ENCODE data around the gene LTBP1. TPM values are rescaled to one million over a fixed set of nuclear protein-coding genes. Genes with fewer than 3 reads are reported as not detected.

LTBP1 gene
- total RNA-seq, 4 donors from 2014 or later = 15.8 to 56.7 (median 28.3) TPM

DNA sequence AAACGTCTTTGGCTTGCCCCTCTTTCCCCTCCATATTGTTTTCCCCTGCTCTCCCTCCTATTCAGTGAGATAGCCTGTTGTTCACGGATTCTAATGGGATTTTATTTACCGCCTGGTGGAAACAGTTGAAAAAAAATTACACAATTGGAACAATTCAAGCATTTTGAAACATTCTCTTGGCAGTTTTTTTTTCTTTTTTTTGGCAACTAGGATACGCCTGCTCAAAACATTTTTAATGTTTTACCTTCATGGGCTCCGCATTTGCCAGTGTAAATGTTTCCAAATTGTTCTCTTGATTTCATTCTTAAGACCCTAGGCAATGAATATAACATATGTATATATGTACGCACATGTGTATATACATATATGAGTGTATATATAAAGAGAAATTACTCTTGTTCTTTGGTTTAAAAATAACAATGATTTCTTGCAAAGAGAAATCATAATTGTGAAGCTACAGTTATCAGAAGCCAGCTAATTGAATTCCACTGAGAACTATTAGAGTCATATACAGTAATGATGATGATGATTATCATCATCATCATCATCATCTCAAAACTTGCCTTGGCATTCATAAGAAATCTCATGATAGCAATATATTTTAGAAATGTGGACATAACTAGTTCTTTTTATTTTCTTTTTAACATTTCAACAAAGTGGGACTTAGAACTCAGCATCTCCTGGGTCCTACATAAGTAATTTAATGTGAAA is 146.7 kb downstream of the LTBP1 start:
- DNase-seq = no peak
- no peak for TF ChIP-seq POLR2A (IDR thresholded peaks at IDR 0.05)
- no peak for TF ChIP-seq EP300 (IDR thresholded peaks at IDR 0.05; ENCODE audit: low read depth)
- TF ChIP-seq POLR2AphosphoS5 (IDR thresholded peaks at IDR 0.05) = no peak
- TF ChIP-seq, protein P1, sequence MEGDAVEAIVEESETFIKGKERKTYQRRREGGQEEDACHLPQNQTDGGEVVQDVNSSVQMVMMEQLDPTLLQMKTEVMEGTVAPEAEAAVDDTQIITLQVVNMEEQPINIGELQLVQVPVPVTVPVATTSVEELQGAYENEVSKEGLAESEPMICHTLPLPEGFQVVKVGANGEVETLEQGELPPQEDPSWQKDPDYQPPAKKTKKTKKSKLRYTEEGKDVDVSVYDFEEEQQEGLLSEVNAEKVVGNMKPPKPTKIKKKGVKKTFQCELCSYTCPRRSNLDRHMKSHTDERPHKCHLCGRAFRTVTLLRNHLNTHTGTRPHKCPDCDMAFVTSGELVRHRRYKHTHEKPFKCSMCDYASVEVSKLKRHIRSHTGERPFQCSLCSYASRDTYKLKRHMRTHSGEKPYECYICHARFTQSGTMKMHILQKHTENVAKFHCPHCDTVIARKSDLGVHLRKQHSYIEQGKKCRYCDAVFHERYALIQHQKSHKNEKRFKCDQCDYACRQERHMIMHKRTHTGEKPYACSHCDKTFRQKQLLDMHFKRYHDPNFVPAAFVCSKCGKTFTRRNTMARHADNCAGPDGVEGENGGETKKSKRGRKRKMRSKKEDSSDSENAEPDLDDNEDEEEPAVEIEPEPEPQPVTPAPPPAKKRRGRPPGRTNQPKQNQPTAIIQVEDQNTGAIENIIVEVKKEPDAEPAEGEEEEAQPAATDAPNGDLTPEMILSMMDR (IDR thresholded peaks at IDR 0.05) = no peak
- Histone ChIP-seq H3K9me3 (peaks cover 0 to 4% of the 10 kb centered on the region in 2 donors), H3K36me3 (no peaks in the 10 kb centered on the region), H3K27me3 (no peaks in the 10 kb centered on the region), H3K27ac (no peak overlapping the region), H3K4me1 (no peaks in the 10 kb centered on the region), H3K4me3 (no peak overlapping the region)
- intact Hi-C loops (cut with DNase I; ENCODE audit: low total_unique reads) (no loop called here), in situ Hi-C loops (cut with MboI; ENCODE audit: low pct_ligation_motif_present in 1 of 4, low pct_unique_long_range_greater_than_20kb in 1 of 4, low sequenced_read_pairs in 3 of 4) (no loop called here)
- 85 to 88% methylated on average over 6 of the region's 6 CpGs for WGBS, 2 donors (ENCODE audit: low coverage in 1 of 2)

DNA sequence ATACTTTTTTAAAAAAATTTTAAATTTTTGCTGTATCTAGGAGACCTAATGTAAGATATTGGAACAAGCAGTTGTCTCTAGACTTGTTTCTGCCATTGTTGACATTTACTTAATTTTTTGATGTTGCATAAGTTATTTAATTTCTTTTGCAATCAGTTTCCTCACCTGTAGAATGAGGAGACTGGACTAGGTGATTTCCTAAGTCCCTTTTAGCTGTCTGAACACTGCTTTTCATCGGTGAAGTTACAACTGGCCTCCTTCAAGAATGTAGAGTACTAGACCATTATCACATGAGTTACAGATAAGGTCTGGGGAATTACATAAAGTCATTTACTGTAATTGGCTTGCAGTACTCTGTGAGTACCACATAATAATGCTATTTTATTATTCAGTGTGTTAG is 147.6 kb downstream of the LTBP1 start:
- Histone ChIP-seq H3K27ac (no peak overlapping the region), H3K4me1 (no peaks in the 10 kb centered on the region), H3K9me3 (peaks cover 0 to 4% of the 10 kb centered on the region in 2 donors), H3K36me3 (no peaks in the 10 kb centered on the region), H3K4me3 (no peak overlapping the region), H3K27me3 (no peaks in the 10 kb centered on the region)
- TF ChIP-seq POLR2AphosphoS5 (IDR thresholded peaks at IDR 0.05) (no peak), POLR2A (IDR thresholded peaks at IDR 0.05) (no peak), EP300 (IDR thresholded peaks at IDR 0.05; ENCODE audit: low read depth) (no peak)
- TF ChIP-seq, protein P1 (IDR thresholded peaks at IDR 0.05) = no peak
- in situ Hi-C loops (cut with MboI; ENCODE audit: low pct_ligation_motif_present in 1 of 4, low pct_unique_long_range_greater_than_20kb in 1 of 4, low sequenced_read_pairs in 3 of 4) = no loop called here
- 14 to 59% methylated on average over 1 of the region's 1 CpG for WGBS, 2 donors (ENCODE audit: low coverage in 1 of 2)
- no peak for DNase-seq
- intact Hi-C loops (cut with DNase I; ENCODE audit: low total_unique reads) = no loop called here

DNA sequence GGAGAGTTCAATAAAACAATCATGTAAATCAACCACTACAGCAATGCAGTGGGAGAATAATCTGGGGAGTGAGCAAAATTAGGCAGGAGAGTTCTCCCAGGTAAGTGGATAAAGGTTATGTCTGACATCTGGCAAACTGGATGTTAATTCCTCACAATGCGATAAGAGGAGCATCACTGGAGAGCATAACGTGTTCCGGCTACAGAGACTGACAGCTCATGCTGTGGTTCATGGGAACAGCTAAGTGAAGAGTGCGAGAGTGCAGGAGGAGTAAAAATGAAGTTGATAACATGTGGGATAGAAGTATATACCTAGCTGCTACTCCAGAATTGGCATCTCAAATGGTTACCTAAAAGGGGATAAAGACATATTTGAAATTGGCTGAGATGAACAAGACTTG is 153.2 kb downstream of the LTBP1 start:
- Histone ChIP-seq H3K27ac (no peak overlapping the region), H3K36me3 (no peaks in the 10 kb centered on the region), H3K4me1 (peaks cover 0 to 4% (median 0%) of the 10 kb centered on the region in 4 donors), H3K4me3 (no peak overlapping the region), H3K27me3 (no peaks in the 10 kb centered on the region), H3K9me3 (peaks cover 0 to 4% of the 10 kb centered on the region in 2 donors)
- TF ChIP-seq, protein P1 (IDR thresholded peaks at IDR 0.05) = no peak
- TF ChIP-seq POLR2A (IDR thresholded peaks at IDR 0.05) (no peak), POLR2AphosphoS5 (IDR thresholded peaks at IDR 0.05) (no peak), EP300 (IDR thresholded peaks at IDR 0.05; ENCODE audit: low read depth) (no peak)
- intact Hi-C loops (cut with DNase I; ENCODE audit: low total_unique reads) (no loop called here), in situ Hi-C loops (cut with MboI; ENCODE audit: low pct_ligation_motif_present in 1 of 4, low pct_unique_long_range_greater_than_20kb in 1 of 4, low sequenced_read_pairs in 3 of 4) (no loop called here)
- 80 to 98% methylated on average over 2 to 4 of the region's 4 CpGs for WGBS, 2 donors (ENCODE audit: low coverage in 1 of 2)
- no peak for DNase-seq

DNA sequence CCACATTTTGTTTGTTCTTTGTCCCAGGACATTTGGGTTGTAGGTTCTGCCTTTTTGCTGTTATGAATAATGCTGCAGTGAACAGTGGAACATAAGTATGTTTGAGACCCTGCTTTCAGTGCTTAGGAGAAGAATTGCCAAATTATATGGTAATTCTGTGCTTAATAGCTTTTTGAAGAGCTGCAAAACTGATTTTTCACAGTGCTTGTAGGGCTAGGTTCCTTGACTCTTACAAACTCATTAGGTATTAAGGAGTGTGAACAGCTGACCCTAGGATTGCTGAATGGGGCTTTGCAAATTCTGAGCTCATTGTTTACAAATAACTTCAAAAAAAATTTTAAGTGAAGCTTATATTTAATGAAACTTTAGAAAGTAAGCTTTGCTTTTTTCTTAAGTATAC is 154.2 kb downstream of the LTBP1 start:
- TF ChIP-seq POLR2AphosphoS5 (IDR thresholded peaks at IDR 0.05) (no peak), EP300 (IDR thresholded peaks at IDR 0.05; ENCODE audit: low read depth) (no peak), POLR2A (IDR thresholded peaks at IDR 0.05) (no peak)
- TF ChIP-seq, protein P1 (IDR thresholded peaks at IDR 0.05) = no peak
- no peaks in the 10 kb centered on the region for H3K27me3 ChIP-seq
- peaks cover 0 to 4% (median 0%) of the 10 kb centered on the region in 4 donors for H3K4me1 ChIP-seq
- no peak overlapping the region for H3K27ac ChIP-seq
- intact Hi-C loops (cut with DNase I; ENCODE audit: low total_unique reads) = no loop called here
- H3K36me3 ChIP-seq = no peaks in the 10 kb centered on the region
- no peaks in the 10 kb centered on the region for H3K9me3 ChIP-seq
- in situ Hi-C loops (cut with MboI; ENCODE audit: low pct_ligation_motif_present in 1 of 4, low pct_unique_long_range_greater_than_20kb in 1 of 4, low sequenced_read_pairs in 3 of 4) = no loop called here
- DNase-seq = no peak
- no peak overlapping the region for H3K4me3 ChIP-seq

All from transverse colon (tissue), 4 donors.